Kidney glomerular epithelial cell (primary cell): ENCODE data around the gene C3orf20.

Source experiments
- DNase-seq: peaks from one replicate; lab custom pipeline; 2025; lab: John Stamatoyannopoulos, UW

The C3orf20 gene

DNA sequence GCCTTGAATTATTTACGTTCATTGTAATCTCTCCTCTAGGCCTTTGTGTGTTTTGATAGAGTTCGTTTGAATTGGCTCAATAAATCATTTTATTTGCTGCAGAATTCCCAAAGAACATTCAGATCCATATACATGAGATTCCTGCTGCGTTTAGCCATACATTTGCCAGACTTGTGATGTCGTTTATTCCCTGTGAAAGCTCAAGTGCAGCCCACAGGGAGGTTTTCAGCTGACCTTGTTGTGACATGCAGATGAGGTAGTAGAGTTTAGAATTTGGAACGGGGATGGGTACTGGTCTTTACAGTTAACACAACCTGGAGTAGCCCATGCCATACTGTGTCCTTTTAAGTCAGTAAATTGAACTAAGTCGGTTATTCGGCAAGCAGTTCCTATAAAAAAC is at the start of gene C3orf20:
Gene C3orf20 (plus strand): TSS at position 301 of the 400 bp plus-strand sequence. CDS start 7,573 bp downstream, outside the sequence.
- no peak for DNase-seq

DNA sequence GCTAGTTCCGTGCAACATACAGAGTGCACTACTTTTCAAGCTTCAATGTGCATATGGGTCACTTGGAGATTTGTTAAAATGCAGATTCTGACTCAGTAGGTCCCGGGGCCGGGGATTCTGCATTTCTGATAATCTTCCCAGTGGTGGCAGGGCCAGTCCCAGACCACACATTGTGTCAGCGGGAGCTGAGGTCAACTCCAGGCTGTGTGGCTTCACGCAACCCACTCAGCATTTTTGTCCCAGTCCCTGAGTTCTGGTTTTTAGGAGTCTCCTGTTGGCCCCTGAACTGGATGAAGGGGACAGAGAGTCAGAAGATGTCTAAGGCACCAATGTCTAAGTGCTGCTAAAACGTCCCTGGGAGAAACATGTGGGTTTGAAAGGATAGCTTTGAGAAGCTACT is 49.5 kb upstream of the C3orf20 start:
- DNase-seq = no peak

DNA sequence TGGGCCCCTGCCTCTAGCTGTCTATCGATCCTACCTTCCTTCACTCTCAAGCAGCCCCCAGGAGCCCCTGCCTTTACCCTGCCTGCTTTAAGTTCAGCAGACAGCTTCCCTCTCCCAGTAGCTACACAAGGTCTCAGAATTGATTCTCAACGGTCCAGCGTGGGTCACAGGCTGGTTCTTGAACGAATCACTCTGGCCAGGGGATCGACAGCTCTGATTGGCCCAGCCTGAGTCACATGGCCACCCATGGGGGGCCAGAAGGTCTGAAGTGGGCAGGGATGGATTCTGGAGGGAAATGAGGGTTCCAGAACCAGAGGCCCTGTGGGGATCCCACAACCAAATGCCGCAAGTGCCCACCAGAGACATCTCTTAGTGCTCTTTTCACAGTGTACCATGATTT is 47.1 kb upstream of the C3orf20 start:
- DNase-seq = no peak

- no peak for DNase-seq
Measured at GRCh38 chr3:14628406-14628805, 46.5 kb upstream of the C3orf20 start.

DNA sequence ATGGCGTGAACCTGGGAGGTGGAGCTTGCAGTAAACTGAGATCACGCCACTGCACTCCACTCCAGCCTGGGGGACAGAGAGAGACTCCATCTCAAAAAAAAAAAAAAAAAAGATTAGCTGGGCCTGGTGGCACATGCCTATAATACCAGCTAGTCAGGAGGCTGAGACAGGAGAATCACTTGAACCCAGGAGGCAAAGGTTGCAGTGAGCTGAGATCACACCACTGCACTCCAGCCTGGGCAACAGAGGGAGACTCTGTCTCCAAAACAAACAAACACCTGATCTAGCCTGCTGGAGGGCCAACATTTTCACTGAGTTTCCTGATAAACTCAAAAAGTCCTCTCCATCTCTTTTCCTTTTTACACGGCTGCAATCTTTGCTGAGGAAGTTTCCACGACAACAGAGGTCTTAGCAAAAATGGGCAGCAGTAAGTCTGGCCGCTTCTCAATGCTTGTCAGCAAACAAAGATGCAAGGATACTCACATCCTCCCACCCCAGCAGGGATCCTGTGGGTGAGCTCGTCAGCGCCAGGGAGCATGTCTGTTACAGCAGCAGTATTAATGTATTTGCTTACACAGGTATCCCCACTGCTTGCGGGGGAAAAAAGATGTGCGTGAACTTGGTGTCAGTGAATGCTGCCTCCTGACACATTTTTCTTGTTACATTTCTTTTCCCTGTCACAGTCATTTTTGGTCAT is 44.4 kb upstream of the C3orf20 start:
- no peak for DNase-seq

DNA sequence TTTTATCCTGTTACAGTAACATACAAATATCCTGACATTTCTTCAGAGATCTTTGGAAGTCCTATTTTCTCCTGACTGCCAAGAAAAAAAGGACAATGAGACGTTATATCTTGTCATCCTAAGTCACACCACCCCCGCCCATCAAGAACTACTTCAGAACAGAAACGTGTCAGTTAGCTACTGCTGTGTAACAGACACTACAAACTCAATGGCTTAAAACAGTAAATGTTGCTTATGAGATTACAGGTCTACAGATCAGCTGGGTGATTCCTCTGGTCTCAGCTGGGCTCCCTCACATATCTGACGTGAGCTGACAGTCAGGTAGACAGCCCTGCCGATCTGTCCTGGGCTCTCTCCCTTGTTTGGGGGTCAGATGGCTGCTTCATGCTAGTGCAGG is 43.8 kb upstream of the C3orf20 start:
- no peak for DNase-seq

DNA sequence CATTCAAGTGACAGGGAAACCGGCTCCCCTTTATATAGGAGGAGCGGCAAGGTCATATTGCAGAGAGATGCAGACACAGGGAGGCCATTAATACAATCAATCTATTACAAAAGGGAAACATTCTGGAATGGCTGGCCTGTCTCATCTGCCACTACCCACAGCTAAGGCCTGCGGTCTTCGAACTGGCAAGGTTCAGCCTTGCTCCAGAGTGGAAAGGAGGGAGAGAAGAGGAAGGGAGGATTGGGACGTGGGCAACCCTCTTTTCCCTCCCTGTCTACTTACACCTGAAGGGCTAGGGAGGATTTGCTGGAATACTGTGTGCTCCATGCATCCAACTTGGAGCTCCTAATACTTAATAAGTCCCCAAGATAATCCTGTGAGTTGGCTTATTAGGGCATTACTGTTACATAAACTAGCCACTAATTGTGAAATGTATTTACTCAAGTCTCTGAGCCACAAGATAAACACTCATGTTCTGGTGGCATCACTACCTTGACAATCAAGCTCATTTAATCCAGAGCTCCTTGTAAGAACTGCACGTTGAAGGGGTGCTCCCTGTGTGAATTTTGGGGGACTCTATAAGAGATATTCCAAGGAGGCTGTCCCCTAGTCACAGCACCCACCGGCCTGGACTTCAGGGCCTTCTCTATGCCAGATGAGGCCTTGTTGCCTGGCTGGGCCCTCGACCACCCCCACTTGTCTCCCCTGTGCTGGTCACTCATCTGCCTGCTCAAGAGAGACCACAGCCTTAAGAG is 43.1 kb upstream of the C3orf20 start:
- no peak for DNase-seq

GRCh38 chr3:14632442-14632930 is 42.5 kb upstream of the C3orf20 start:
- no peak for DNase-seq

DNA sequence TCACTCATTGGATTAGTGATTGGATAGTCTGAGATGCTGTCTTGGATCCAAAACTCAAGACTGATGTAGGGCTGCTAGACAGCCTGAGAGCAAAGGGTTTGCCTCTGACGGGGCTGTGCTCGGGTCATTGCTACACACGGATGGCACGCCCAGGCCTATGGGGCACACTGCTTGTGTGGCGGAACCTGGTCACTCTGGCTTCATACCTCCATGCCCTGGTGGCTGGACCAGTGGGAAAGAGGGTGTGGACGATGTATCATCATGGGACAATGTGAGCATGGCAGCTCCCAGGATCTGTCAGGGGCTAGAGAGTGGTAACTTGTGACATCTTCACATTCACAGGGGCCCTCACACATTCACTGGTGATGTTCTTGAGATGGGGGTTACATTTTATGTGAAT is 41.5 kb upstream of the C3orf20 start:
- no peak for DNase-seq

GRCh38 chr3:14633819-14634424 is 41.0 kb upstream of the C3orf20 start:
- DNase-seq = peak; percentile 19

- no peak for DNase-seq
Measured at GRCh38 chr3:14634763-14635400, 40.1 kb upstream of the C3orf20 start.

GRCh38 chr3:14636496-14637087 is 38.3 kb upstream of the C3orf20 start:
- no peak for DNase-seq

GRCh38 chr3:14640157-14640562 is 34.8 kb upstream of the C3orf20 start:
- DNase-seq = no peak

GRCh38 chr3:14640734-14641133 is 34.2 kb upstream of the C3orf20 start:
- DNase-seq = no peak

DNA sequence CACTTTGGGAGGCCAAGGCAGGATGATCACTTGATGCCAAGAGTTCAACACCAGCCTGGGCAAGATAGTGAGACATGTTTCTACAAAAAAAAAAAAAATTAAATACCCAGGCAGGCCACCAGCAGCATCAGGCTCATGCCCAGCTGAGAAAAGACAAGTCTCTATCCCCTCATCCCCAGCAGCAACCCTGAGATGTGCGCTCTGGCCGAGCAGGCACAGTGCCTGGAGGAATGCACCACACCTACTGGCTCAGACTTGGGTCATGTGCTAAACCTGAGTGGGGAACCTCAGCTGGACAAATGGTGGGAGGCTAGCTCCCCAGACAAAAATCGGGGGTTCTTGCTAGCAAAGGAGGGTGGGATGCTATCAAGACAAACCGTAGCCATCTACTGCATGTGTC is 33.6 kb upstream of the C3orf20 start:
- DNase-seq = no peak

- DNase-seq = no peak
Measured at GRCh38 chr3:14645453-14645852, 29.5 kb upstream of the C3orf20 start.

GRCh38 chr3:14646131-14646573 is 28.8 kb upstream of the C3orf20 start:
- no peak for DNase-seq

DNA sequence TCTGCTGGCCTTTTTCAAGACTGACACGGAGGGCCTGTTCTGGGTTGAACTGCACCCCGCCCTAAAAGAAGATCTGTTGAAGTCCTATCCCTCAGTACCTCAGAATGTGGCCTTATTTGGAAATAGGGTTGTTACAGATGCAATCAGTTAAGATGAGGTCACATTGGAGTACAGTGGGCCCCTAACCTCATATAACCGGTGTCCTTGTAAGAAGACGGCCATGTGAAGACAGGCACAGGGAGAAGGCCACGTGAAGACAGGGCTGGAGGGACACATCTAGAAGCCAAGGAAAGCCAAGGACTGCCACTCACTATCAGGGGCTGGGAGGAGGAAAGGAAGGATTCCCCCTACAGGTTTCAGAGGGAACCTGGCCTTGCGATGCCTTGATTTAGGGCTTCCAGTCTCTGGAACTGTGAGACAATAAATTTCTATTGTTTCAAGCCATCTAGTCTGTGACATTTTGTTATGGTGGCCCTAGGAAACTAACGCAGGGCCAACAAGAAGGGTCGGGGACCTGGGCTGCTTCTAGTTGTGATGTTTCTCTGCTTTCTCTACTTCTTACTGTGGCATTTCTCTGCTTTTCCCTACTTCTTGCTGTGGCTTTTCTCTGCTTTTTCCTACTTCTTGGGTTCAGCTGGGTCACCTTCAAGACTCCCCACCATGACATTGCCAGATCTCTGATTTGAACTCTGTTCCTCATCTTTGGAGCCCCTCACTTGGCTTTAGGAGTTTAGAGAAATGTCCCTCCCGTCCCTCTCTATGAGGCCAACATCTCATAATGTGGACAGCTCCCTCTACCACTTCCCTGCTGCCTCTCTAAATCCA is 28.1 kb upstream of the C3orf20 start:
- DNase-seq = no peak

DNA sequence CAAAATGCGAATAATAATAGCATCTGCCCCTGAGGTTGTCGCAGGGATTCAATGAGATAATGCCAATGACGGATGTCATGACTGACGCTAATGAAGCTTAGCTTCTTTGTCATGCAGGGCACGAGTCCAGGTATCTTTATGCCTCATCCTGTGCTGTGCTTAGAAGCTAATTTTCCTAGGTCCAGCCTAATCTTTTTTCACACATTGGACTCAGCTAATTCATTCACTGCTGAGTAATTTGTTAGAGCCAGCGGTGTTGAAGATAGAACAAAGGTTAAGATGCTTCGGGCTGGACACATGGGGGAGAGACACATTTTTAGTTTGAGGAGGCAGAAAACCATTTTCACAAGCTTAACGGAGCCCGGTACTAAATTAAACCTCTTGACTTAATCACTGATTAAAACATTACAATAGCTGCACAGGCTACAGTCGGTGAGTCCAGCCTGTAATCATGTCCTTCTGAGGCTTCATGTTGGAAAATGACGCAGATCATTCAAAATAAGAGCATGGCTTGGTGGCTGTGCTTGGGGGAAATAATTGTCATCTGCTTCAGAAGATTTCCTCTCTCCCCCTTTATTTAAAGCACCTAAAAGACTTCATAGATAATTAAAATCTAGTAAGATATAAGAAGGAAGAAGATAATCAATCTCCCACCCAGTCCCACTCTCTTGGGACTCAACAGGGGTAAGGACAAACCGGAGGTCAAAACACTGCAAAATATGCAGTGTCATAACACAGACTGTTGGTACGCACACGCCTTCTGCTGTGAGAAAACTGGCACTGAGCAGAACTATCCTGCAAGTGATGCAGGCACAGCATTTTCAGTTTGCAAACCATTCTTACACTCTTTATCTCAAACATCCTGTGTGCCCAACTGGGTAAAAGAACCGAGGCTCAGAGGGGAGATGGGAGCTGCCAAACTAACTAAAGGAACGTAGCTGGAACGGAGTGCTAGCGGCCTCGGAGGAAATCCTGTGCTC is 26.7 kb upstream of the C3orf20 start:
- DNase-seq = no peak

GRCh38 chr3:14649466-14649865 is 25.5 kb upstream of the C3orf20 start:
- DNase-seq = no peak
